GM19035 (cell line): Measurements from ENCODE around the gene PCDHA13.
"Not testable (repeated sequence)": the region's sequence is repeated elsewhere in the genome, so short reads cannot be mapped to it uniquely, and the experiment has no call there.

Experiments used
- ATAC-seq: cut with Tn5 transposase; IDR thresholded peaks from one replicate; pipeline ENCODE4 v1.9.1; 2021; ENCODE audit not compliant: unreplicated experiment

Gene PCDHA13, protein sequence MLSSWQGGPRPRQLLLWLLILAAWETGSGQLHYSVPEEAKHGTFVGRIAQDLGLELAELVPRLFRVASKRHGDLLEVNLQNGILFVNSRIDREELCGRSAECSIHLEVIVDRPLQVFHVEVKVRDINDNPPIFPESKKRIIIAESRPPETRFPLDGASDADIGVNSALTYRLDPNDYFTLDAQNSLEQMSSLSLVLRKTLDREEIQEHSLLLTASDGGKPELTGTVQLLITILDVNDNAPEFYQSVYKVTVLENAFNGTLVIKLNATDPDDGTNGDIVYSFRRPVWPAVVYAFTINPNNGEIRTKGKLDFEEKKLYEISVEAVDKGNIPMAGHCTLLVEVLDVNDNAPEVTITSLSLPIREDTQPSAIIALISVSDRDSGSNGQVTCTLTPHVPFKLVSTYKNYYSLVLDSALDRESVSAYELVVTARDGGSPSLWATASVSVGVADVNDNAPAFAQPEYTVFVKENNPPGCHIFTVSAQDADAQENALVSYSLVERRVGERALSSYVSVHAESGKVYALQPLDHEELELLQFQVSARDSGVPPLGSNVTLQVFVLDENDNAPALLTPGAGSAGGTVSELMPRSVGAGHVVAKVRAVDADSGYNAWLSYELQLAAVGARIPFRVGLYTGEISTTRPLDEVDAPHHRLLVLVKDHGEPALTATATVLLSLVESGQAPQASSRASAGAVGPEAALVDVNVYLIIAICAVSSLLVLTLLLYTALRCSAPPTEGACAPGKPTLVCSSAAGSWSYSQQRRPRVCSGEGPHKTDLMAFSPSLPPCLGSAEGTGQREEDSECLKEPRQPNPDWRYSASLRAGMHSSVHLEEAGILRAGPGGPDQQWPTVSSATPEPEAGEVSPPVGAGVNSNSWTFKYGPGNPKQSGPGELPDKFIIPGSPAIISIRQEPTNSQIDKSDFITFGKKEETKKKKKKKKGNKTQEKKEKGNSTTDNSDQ

DNA sequence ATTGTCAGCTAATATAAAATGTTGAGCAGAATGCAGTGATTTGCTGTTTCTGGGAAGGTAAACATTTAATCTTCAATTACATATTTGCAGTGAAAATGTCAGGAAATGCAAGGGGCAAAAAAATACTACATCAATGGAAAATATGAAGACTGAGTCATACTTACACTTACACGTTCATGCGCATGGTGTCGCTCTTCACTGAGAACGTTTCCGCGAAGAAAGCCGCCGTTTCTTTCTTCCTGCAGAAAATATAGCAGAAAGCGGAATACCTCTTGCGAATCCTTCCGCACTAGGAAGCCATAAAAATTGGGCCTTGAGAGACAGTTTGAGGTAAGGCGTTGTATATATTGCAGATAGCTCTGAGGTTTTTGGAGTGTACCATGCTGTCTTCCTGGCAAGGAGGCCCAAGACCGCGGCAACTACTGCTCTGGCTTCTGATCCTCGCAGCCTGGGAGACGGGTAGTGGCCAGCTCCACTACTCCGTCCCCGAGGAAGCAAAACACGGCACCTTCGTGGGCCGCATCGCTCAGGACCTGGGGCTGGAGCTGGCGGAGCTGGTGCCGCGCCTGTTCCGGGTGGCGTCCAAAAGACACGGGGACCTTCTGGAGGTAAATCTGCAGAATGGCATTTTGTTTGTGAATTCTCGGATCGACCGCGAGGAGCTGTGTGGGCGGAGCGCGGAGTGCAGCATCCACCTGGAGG lies at the start of gene PCDHA13:
Gene PCDHA13, plus strand, starts transcription at position 236 of the 702 bp plus-strand sequence. Its CDS starts 145 bp downstream, at position 381.
- ATAC-seq: no peak

DNA sequence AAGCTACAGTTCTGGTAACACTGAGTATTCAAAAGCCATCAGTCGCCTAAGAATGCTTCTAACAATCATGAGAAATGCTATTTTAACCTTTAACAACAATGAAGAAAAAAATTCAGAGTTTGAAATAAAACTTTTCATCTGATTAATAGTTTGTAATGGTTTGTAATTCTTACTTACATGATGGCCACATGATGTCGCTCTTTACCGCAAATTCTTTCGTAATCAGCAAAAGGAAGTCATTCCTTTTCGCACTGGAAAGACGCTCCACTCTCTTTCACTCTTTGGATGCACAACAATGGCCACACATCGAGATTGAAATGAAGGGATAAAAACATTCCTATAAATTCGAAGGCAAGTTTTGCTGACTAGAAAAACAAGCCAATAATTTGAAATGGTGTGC lies 47.9 kb upstream of the PCDHA13 start, which contains the start of gene PCDHA7:
Gene PCDHA7, plus strand, starts transcription at position 277 of the 400 bp plus-strand sequence. Its CDS starts 115 bp downstream, at position 392.
- ATAC-seq: no peak

DNA sequence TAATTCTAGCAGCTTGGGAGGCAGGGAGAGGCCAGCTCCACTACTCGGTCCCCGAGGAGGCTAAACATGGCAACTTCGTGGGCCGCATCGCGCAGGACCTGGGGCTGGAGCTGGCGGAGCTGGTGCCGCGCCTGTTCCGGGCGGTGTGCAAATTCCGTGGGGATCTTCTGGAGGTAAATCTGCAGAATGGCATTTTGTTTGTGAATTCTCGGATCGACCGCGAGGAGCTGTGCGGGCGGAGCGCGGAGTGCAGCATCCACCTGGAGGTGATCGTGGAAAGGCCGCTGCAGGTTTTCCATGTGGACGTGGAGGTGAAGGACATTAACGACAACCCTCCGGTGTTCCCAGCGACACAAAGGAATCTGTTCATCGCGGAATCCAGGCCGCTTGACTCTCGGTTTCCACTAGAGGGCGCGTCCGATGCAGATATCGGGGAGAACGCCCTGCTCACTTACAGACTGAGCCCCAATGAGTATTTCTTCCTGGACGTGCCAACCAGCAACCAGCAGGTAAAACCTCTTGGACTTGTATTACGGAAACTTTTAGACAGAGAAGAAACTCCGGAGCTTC lies 47.4 kb upstream of the PCDHA13 start:
- not testable (repeated sequence) for ATAC-seq

DNA sequence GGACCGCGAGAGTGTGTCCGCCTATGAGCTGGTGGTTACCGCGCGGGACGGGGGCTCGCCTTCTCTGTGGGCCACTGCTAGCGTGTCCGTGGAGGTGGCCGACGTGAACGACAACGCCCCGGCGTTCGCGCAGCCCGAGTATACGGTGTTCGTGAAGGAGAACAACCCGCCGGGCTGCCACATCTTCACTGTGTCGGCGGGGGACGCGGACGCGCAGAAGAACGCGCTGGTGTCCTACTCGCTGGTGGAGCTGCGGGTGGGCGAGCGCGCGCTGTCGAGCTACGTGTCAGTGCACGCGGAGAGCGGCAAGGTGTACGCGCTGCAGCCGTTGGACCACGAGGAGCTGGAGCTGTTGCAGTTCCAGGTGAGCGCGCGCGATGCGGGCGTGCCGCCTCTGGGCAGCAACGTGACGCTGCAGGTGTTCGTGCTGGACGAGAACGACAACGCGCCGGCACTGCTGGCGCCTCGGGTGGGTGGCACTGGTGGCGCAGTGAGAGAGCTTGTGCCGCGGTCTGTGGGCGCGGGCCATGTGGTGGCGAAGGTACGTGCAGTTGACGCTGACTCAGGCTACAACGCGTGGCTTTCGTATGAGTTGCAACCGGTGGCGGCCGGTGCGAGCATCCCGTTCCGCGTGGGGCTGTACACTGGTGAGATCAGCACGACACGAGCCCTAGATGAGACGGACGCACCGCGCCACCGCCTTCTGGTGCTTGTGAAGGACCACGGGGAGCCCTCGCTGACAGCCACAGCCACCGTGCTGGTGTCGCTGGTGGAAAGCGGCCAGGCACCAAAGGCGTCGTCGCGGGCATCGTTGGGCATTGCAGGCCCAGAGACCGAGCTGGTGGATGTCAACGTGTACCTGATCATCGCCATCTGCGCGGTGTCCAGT lies 46.1 kb upstream of the PCDHA13 start:
- no peak for ATAC-seq

DNA sequence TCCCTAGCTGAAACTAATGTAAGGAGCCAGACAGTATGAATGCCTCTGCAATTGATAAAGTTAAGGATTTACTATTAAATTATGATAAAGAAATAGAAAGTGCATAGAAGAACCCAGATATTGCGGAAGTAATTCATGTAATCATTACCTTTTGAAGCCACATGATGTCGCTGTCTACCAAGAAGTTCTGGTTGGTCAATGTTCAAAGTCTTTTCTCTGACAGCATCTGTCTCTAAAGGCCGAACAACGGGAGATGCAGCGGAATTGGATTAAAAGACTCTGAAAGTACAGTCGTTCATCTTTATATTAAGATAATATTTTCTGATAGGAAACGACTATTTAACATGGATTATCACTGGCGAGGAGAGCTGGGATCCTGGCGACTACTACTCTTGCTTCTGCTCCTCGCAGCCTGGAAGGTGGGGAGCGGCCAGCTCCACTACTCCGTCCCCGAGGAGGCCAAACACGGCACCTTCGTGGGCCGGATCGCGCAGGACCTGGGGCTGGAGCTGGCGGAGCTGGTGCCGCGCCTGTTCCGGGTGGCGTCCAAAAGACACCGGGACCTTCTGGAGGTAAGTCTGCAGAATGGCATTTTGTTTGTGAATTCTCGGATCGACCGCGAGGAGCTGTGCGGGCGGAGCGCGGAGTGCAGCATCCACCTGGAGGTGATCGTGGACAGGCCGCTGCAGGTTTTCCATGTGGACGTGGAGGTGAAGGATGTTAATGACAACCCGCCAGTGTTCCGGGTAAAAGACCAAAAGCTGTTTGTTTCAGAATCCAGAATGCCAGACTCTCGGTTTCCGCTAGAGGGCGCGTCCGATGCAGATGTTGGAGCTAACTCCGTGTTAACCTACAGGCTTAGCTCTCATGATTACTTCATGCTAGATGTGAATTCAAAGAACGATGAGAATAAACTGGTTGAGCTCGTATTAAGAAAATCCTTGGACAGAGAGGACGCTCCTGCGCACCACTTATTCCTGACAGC lies 40.7 kb upstream of the PCDHA13 start, which contains the start of gene PCDHA8:
Gene PCDHA8, plus strand, starts transcription at position 210 of the 985 bp plus-strand sequence. Its CDS starts 135 bp downstream, at position 345.
- no peak for ATAC-seq

DNA sequence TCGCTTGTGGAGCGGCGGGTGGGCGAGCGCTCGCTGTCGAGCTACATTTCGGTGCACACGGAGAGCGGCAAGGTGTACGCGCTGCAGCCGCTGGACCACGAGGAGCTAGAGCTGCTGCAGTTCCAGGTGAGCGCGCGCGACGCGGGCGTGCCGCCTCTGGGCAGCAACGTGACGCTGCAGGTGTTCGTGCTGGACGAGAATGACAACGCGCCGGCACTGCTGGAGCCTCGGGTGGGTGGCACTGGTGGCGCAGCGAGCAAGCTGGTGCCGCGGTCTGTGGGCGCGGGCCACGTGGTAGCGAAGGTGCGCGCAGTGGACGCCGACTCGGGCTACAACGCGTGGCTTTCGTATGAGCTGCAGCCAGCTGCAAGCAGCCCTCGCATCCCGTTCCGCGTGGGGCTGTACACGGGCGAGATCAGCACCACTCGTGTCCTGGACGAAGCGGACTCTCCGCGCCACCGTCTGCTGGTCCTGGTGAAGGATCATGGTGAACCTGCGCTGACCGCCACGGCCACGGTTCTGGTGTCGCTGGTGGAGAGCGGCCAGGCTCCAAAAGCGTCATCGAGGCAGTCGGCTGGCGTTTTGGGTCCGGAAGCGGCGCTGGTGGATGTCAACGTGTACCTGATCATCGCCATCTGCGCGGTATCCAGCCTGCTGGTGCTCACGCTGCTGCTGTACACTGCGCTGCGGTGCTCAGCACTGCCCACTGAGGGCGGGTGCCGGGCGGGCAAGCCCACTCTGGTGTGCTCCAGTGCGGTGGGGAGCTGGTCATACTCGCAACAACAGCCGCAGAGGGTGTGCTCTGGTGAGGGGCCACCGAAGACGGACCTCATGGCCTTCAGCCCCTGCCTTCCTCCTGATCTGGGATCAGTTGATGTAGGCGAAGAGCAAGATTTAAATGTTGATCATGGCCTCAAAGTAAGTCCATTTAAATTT lies 38.9 kb upstream of the PCDHA13 start:
- ATAC-seq: no peak

DNA sequence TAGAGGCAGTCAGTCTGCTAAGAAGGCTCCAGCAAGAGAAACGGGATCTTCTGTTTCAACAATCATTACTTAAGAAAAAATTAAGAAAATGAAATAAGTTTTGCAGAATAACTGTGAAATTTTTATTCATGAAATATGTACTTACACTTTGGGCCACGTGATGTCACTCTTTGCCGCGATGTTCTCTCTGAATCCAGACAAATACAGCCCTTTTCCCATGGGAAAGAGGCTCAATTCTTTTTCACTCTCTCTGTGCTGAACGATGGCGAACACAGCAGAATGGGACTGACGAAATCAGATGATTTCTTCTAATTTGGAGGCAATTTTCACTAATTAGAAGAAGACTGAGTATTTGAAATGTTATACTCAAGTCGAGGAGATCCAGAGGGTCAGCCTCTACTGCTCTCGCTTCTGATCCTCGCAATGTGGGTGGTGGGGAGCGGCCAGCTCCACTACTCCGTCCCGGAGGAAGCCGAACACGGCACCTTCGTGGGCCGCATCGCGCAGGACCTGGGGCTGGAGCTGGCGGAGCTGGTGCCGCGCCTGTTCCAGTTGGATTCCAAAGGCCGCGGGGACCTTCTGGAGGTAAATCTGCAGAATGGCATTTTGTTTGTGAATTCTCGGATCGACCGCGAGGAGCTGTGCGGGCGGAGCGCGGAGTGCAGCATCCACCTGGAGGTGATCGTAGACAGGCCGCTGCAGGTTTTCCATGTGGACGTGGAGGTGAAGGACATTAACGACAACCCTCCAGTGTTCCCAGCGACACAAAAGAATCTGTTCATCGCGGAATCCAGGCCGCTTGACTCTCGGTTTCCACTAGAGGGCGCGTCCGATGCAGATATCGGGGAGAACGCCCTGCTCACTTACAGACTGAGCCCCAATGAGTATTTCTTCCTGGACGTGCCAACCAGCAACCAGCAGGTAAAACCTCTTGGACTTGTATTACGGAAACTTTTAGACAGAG lies 33.5 kb upstream of the PCDHA13 start, which contains the start of gene PCDHA9:
Gene PCDHA9, plus strand, starts transcription at position 244 of the 964 bp plus-strand sequence. Its CDS starts 114 bp downstream, at position 358.
- ATAC-seq: not testable (repeated sequence)

DNA sequence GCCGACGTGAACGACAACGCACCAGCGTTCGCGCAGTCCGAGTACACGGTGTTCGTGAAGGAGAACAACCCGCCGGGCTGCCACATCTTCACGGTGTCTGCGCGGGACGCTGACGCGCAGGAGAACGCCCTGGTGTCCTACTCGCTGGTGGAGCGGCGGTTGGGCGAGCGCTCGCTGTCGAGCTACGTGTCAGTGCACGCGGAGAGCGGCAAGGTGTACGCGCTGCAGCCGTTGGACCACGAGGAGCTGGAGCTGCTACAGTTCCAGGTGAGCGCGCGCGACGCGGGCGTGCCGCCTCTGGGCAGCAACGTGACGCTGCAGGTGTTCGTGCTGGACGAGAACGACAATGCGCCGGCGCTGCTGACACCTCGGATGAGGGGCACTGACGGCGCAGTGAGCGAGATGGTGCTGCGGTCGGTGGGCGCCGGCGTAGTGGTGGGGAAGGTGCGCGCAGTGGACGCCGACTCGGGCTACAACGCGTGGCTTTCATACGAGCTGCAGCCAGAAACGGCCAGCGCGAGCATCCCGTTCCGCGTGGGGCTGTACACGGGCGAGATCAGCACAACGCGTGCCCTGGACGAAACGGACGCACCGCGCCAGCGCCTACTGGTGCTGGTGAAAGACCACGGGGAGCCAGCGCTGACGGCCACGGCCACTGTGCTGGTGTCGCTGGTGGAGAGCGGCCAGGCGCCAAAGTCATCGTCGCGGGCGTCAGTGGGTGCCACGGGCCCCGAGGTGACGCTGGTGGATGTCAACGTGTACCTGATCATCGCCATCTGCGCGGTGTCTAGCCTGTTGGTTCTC lies 31.9 kb upstream of the PCDHA13 start:
- ATAC-seq: not testable (repeated sequence)

DNA sequence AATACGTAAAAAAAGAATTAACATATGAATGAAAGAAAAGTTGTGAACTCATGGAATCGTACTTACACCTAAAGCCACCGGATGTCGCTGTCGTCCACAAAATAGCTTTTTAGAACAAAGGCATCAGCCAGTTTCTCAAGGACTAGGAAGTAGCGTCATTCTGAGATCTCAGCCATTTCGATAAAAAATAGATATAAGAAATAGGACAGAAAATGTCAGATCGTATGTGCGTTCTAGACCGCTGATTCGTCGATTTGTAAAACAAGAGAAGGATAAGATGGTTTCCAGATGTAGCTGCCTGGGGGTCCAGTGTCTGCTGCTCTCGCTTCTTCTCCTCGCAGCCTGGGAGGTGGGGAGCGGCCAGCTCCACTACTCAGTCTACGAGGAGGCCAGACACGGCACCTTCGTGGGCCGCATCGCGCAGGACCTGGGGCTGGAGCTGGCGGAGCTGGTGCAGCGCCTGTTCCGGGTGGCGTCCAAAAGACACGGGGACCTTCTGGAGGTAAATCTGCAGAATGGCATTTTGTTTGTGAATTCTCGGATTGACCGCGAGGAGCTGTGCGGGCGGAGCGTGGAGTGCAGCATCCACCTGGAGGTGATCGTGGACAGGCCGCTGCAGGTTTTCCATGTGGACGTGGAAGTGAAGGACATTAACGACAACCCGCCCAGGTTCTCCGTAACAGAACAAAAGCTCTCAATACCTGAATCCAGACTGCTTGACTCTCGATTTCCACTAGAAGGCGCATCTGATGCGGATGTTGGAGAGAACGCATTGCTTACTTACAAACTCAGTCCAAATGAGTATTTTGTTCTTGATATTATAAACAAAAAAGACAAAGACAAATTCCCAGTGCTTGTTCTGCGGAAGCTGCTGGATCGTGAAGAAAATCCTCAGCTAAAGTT lies 25.9 kb upstream of the PCDHA13 start, which contains the start of gene PCDHA10:
Gene PCDHA10, plus strand, starts transcription at position 126 of the 903 bp plus-strand sequence. Its CDS starts 152 bp downstream, at position 278.
- no peak for ATAC-seq

DNA sequence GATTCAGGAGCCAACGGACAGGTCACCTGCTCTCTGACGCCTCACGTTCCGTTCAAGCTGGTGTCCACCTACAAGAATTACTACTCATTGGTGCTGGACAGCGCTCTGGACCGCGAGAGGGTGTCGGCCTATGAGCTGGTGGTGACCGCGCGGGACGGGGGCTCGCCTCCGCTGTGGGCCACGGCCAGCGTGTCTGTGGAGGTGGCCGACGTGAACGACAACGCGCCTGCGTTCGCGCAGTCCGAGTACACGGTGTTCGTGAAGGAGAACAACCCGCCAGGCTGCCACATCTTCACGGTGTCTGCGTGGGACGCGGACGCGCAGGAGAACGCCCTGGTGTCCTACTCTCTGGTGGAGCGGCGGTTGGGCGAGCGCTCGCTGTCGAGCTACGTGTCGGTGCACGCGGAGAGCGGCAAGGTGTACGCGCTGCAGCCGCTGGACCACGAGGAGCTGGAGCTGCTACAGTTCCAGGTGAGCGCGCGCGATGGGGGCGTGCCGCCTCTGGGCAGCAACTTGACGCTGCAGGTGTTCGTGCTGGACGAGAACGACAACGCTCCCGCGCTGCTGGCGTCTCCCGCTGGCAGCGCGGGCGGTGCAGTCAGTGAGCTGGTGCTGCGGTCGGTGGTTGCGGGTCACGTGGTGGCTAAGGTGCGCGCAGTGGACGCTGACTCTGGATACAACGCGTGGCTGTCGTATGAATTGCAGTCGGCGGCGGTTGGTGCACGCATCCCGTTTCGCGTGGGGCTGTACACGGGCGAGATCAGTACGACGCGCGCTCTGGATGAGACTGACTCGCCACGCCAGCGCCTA lies 24.5 kb upstream of the PCDHA13 start:
- no peak for ATAC-seq

DNA sequence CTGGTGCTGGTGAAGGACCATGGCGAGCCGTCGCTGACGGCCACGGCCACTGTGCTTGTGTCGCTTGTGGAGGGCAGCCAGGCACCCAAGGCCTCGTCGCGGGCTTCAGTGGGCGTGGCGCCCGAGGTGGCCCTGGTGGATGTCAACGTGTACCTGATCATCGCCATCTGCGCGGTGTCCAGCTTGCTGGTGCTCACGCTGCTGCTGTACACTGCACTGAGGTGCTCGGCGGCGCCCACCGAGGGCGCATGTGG lies 24.0 kb upstream of the PCDHA13 start:
- ATAC-seq: no peak

DNA sequence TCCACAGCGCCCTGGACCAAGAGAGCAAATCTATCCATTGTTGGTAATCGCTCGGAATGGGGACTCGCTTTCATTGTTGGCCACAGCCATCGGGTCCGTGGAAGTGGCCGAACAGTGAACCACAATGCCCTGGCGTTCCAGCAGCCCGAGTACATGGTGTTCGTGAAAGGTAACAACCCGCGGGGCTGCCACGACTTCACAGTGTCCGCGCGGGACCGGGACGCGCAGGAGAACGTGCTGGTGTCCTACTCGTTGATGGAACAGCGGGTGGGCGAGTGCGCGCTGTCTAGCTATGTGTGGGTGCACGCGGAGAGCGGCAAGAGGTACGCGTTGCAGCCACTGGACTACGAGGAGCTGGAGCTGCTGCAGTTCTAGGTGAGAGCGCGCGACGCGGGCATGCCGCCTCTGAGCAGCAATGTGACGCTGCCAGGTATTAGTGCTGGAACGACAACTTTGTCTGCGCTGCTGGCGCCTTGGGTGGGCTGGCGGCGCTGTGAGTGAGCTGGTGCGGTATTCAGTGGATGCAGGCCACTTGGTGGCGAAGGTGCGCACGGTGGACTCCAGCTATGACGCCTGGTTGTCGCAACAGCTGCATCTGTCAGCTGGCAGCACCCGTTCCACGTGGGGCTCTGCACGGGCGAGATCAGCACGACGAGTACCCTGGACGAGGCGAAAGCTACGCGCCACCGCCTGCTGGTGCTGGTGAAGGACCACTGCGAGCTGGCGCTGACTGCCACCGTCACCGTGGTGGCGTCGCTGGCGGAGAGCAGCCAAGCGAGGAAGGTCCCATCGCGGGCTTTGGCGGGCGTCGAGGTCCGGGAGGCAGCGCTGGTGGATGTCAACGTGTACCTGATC lies 19.3 kb upstream of the PCDHA13 start:
- no peak for ATAC-seq
